GM12892 (cell line): ENCODE measurements around the gene KNDC1.

Source experiments
- POLR2AphosphoS5 ChIP-seq: IDR thresholded peaks from 2 replicates; pipeline ENCODE4 v1.6.1; 2011; ENCODE audit warnings: low read depth, low read length, control low read depth
- TAF1 ChIP-seq: IDR thresholded peaks from 2 replicates; pipeline ENCODE4 v1.6.1; 2011; ENCODE audit warnings: low read depth, mild to moderate bottlenecking, control low read depth, low read length, borderline replicate concordance

- no peak for TF ChIP-seq POLR2AphosphoS5
- no peak for TF ChIP-seq TAF1
Measured at GRCh38 chr10:133141144-133141957, 18.7 kb upstream of the KNDC1 start.
